Measurements from ENCODE around the gene SHLD2. TPM values are rescaled to one million over a fixed set of nuclear protein-coding genes. Genes with fewer than 3 reads are reported as not detected.
"Not testable (repeated sequence)": the region's sequence is repeated elsewhere in the genome, so short reads cannot be mapped to it uniquely, and the experiment has no call there.

SHLD2 gene
- total and polyA plus RNA-seq, 11 donors = 4.3 to 17.7 (median 10.3) TPM

DNA sequence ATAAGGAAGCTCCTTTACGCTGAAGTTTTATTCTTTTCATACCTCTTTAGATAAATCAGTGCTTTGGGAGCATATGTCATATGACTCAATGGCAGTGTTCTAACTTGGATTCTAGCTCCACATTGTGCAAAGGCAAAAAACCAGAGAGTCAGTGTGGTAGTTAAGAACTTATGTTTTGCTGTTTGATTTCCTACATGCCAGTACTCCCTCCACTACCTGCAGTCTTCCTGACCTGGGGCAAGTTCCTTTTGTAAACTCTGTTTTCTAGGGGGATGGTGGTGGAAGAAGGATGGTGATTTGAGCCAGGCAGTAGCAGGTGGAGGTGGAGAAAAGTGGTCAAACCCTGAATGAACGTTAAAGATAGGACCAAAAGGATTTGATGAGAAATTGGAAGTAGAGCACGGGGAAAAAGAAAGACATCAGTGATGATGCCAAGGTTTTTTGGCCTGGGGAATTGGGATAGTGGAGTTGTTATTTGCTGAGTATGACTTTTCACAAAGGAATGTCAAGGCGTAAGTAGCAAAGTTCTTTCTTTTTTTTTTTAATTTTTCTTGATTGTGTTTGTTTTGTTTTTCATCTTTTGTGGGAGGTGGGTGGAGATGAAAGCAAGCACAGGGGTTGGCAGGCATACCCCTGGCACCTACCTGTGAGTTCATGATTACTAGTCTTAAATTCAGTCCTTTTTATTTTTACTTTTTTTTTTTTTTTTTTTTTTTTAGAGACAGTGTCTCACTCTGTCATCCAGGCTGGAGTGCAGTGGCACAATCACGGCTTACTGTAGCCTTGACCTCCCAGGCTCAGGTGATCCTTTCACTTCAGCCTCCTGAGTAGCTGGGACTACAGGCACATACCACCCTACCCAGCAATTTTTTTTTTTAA lies 47.5 kb downstream of the SHLD2 start:
- WGBS, 4 donors = 58 to 73% (median 63%) methylated on average over 4 to 5 of the region's 5 CpGs
- H3K4me3 ChIP-seq; H3K4me1 ChIP-seq; H3K36me3 ChIP-seq; intact Hi-C loops (cut with DNase I); DNase-seq; H3K27me3 ChIP-seq: not testable (repeated sequence)
- peak in 2 of 4 donors; percentile 48 to 71 for ATAC-seq
- H3K27ac ChIP-seq = peak overlapping the region in 1 of 12 donors; percentile 24
- peaks cover 0 to 12% (median 0%) of the 10 kb centered on the region in 12 donors for H3K9me3 ChIP-seq

DNA sequence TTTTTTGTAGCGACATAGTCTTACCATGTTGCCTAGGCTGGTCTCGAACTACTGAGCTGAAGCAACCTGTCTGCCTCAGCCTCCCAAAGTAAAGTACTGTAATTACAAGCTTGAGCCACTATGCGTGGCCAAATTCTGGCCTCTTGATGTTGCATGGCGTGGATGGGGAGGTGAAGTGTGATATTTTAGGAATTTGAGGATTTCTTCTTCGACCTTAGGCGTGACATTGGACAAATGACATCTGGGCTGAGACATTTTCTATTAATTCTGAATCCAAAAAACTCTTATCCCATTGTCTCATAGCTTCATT lies 48.1 kb downstream of the SHLD2 start:
- 87 to 94% (median 89%) methylated on average over 6 of the region's 6 CpGs for WGBS, 4 donors
- H3K9me3 ChIP-seq; H3K27me3 ChIP-seq; H3K36me3 ChIP-seq; ATAC-seq; H3K4me3 ChIP-seq; H3K4me1 ChIP-seq; DNase-seq; intact Hi-C loops (cut with DNase I): not testable (repeated sequence)
- peak overlapping the region in 1 of 12 donors; percentile 24 for H3K27ac ChIP-seq

DNA sequence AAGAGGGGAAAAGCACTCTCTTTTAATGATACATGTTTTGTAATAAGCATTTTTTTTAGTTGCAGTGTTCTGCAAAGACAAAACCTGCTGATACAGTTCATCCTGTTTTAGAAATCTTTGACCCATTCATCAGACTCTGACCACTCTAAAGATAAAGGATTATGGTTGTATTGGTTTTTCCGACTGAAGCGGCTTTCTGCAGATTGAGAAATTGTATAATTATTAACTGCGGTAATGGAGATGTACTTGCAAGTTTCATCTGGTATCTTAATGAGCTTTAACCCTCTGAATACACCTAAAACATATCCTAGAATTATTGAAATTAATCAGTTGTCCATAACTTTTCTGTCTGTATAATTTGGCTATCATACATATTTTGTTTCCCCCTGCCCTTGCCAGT lies 50.6 kb downstream of the SHLD2 start:
- intact Hi-C loops (cut with DNase I); H3K36me3 ChIP-seq; ATAC-seq; H3K9me3 ChIP-seq; H3K4me3 ChIP-seq; H3K27me3 ChIP-seq; H3K4me1 ChIP-seq; DNase-seq; H3K27ac ChIP-seq: not testable (repeated sequence)
- 98 to 100% (median 99%) methylated on average over 1 to 3 of the region's 3 CpGs for WGBS, 4 donors

DNA sequence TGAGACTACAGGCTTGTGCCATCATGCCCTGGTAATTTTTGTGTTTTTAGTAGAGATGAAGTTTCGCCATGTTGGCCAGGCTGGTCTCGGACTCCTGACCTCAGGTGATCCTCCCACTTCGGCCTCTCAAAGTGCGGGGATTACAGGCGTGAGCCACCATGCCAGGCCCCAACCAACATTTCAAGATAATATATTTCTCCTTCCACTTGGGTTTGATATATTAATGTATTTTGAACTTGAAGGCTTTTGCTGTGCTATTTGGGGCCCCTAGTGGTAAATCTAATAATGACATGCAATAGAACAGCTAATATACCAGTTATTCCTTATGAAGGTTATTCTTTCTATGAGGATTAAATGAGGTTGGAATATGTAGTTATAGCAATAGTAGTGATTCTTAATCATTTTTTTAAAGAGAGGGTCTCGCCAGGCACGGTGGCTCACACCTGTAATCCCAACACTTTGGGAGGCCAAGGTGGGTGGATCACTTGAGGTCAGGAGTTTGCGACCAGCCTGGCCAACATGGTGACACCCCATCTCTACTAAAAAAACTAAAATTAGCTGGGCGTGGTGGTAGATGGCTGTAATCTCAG lies 54.1 kb downstream of the SHLD2 start:
- H3K4me3 ChIP-seq; H3K27ac ChIP-seq; intact Hi-C loops (cut with DNase I); H3K27me3 ChIP-seq; DNase-seq; H3K9me3 ChIP-seq; H3K4me1 ChIP-seq: not testable (repeated sequence)
- TF ChIP-seq, protein P1, sequence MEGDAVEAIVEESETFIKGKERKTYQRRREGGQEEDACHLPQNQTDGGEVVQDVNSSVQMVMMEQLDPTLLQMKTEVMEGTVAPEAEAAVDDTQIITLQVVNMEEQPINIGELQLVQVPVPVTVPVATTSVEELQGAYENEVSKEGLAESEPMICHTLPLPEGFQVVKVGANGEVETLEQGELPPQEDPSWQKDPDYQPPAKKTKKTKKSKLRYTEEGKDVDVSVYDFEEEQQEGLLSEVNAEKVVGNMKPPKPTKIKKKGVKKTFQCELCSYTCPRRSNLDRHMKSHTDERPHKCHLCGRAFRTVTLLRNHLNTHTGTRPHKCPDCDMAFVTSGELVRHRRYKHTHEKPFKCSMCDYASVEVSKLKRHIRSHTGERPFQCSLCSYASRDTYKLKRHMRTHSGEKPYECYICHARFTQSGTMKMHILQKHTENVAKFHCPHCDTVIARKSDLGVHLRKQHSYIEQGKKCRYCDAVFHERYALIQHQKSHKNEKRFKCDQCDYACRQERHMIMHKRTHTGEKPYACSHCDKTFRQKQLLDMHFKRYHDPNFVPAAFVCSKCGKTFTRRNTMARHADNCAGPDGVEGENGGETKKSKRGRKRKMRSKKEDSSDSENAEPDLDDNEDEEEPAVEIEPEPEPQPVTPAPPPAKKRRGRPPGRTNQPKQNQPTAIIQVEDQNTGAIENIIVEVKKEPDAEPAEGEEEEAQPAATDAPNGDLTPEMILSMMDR (IDR thresholded peaks at IDR 0.05) = peak in 9 of 12 donors; percentile 8 to 42 (median 22)
- H3K36me3 ChIP-seq = peaks cover 0 to 13% (median 4%) of the 10 kb centered on the region in 9 donors
- ATAC-seq = peak in 1 of 4 donors; percentile 46
- WGBS, 4 donors = 80 to 93% (median 88%) methylated on average over 4 to 9 of the region's 9 CpGs

DNA sequence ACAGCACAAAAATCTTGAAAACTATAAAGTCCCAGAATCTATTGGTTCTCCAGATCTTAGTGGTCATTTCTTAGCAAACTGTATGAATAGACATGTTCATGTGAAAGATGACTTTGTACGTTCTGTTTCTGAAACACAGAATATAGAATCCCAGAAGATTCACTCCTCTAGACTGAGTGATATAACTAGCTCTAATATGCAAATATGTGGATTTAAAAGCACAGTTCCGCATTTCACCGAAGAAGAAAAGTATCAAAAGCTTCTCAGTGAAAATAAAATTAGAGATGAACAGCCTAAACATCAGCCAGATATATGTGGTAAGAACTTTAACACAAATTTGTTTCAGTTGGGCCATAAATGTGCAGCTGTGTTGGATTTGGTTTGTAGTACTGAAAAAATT lies 56.5 kb downstream of the SHLD2 start:
- ATAC-seq; DNase-seq; H3K9me3 ChIP-seq; H3K4me3 ChIP-seq; H3K27ac ChIP-seq; intact Hi-C loops (cut with DNase I); H3K27me3 ChIP-seq; H3K4me1 ChIP-seq: not testable (repeated sequence)
- 91 to 94% (median 92%) methylated on average over 3 of the region's 3 CpGs for WGBS, 4 donors
- H3K36me3 ChIP-seq = peaks cover 0 to 13% (median 4%) of the 10 kb centered on the region in 9 donors

DNA sequence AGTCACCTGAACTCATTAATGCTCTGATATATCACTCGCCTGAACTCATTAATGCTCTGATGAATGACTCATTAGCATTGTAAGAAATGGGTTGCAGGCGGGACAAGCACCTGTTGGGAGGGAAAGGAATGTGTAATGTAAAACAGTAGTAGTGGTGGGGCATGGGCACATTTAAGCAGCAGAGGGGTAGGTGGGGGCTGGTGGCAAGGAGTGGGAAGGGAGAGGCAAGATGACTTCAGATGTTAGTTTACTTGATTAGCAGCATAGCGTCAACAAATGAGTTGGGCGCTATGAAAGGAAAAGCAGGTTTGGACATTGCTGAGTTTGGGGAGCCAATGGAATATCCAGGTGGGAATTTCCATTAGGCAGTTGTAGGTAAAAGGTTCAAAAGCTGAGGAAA lies 61.8 kb downstream of the SHLD2 start:
- ATAC-seq; H3K4me1 ChIP-seq; H3K9me3 ChIP-seq; H3K27ac ChIP-seq; H3K27me3 ChIP-seq; intact Hi-C loops (cut with DNase I); H3K4me3 ChIP-seq; DNase-seq: not testable (repeated sequence)
- 96 to 98% (median 97%) methylated on average over 4 of the region's 4 CpGs for WGBS, 4 donors
- peaks cover 0 to 28% (median 4%) of the 10 kb centered on the region in 9 donors for H3K36me3 ChIP-seq

DNA sequence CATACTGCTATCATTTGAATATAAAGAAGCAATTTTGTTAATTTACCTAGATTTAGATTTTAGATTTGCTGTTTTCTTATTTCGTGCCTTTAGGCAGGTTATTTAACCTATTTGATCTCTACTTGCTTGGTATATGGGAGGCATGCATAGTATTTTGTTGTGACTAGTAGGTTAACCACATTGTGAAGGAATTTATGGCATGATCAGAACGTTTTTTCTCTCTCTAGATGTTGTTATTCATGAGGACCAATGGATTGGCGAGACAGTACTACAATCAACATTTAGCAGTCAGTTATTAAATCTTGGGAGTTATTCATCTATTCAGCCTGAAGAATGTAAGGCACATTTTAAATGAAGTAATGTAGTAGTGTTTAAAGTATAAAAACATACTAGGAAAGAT lies 62.8 kb downstream of the SHLD2 start:
- H3K27ac ChIP-seq; DNase-seq; H3K4me3 ChIP-seq; H3K9me3 ChIP-seq; H3K4me1 ChIP-seq; ATAC-seq; H3K27me3 ChIP-seq; intact Hi-C loops (cut with DNase I): not testable (repeated sequence)
- peaks cover 0 to 28% (median 4%) of the 10 kb centered on the region in 9 donors for H3K36me3 ChIP-seq
- WGBS, 4 donors = 87 to 92% (median 92%) methylated on average over 3 of the region's 3 CpGs

DNA sequence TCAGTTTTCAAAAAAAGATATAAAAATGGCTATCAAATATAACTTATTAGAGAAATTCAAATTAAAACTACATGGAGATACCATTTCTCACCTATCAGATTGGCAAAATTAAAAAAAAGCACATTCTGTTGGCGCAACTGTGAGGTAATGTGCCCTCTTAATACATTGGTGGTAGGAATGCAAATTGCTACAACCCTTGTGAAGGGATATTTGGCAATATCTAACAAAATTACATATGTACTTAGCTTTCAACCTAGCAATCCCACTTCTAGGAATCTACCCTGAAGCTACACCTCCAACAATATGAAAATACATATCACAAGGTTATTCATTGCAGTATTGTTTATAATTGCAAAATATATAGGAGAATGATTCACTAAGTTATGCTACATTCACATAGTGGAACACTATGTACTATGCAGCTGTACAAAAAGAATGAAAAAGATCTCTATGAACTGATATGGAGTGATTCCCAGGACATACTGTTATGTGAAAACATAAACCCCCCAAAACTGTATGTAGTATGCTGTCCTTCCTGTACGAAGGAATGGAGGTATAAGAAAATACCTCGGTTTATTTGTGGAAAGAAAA lies 67.8 kb downstream of the SHLD2 start:
- WGBS, 4 donors = 90 to 96% (median 95%) methylated on average over 3 of the region's 3 CpGs
- DNase-seq; intact Hi-C loops (cut with DNase I): not testable (repeated sequence)

DNA sequence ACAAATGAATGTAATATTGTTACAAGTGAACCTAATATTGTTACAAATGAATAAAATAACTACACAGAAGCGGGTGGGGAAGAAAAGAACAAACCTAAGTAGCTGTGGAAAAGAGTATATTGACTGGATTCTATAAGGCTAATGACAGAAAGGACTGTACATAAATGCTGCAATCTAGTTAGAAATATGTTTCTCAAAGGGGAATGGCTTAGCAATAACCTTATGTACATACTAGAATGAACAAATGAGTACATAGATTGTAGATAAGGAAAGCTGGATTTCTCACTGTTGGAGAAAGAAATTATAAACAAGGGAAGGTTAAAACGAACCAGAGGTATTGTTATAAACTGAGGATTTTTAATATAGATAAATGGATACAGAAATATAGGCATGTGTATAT lies 68.4 kb downstream of the SHLD2 start:
- intact Hi-C loops (cut with DNase I); DNase-seq; ATAC-seq; H3K4me1 ChIP-seq; H3K27ac ChIP-seq; H3K4me3 ChIP-seq; H3K9me3 ChIP-seq; H3K27me3 ChIP-seq: not testable (repeated sequence)
- WGBS, 4 donors = 95 to 100% (median 97%) methylated on average over 1 of the region's 2 CpGs
- H3K36me3 ChIP-seq = peaks cover 0 to 23% (median 0%) of the 10 kb centered on the region in 9 donors

More for the DNA sequence above, 67.8 kb downstream of the SHLD2 start:
- not testable (repeated sequence) for H3K27ac ChIP-seq, ATAC-seq, H3K9me3 ChIP-seq, H3K4me3 ChIP-seq, H3K4me1 ChIP-seq, H3K27me3 ChIP-seq
- H3K36me3 ChIP-seq = peaks cover 0 to 27% (median 0%) of the 10 kb centered on the region in 9 donors

DNA sequence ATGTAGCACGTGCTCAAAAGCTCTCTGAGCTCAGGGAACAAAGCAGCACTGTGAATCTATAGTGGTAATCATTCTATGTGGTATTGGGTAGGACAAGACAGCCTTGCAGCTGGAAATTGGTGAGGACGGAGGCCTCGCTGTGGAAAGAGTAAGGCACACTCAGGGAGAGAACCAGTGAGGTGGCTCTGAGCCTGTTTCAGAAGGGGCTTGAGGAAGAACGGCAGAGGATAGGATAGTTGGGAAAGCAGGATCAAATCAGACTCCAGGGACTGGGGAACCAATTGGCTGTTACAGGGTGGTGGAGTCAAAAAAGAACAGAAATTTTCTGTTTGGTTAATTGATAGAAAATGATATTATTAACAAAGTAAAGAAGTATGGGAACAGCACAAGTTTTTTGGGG lies 74.9 kb downstream of the SHLD2 start:
- H3K4me1 ChIP-seq; DNase-seq; H3K27me3 ChIP-seq; H3K4me3 ChIP-seq; H3K9me3 ChIP-seq; intact Hi-C loops (cut with DNase I); H3K27ac ChIP-seq; ATAC-seq: not testable (repeated sequence)
- H3K36me3 ChIP-seq = peaks cover 0 to 31% (median 8%) of the 10 kb centered on the region in 9 donors
- WGBS, 4 donors = 68 to 92% (median 69%) methylated on average over 4 of the region's 4 CpGs

Measured in heart left ventricle (tissue), 16 donors.